HL-60 (cell line): ENCODE measurements around the gene SNAI1.

Source experiments
- CTCF ChIP-seq: IDR thresholded peaks from one replicate; pipeline ENCODE4 v1.5.1; 2011; ENCODE audit warnings: low read length, control low read depth, inconsistent platforms; ENCODE audit not compliant: insufficient read depth
- POLR2AphosphoS5 ChIP-seq: IDR thresholded peaks from 2 replicates; pipeline ENCODE4 v1.6.1; 2012; ENCODE audit warnings: low read depth
- TF ChIP-seq, protein P1 (sequence below): IDR thresholded peaks from 2 replicates; pipeline ENCODE4 v1.6.1; 2012; ENCODE audit warnings: low read depth; ENCODE audit not compliant: insufficient replicate concordance

DNA sequence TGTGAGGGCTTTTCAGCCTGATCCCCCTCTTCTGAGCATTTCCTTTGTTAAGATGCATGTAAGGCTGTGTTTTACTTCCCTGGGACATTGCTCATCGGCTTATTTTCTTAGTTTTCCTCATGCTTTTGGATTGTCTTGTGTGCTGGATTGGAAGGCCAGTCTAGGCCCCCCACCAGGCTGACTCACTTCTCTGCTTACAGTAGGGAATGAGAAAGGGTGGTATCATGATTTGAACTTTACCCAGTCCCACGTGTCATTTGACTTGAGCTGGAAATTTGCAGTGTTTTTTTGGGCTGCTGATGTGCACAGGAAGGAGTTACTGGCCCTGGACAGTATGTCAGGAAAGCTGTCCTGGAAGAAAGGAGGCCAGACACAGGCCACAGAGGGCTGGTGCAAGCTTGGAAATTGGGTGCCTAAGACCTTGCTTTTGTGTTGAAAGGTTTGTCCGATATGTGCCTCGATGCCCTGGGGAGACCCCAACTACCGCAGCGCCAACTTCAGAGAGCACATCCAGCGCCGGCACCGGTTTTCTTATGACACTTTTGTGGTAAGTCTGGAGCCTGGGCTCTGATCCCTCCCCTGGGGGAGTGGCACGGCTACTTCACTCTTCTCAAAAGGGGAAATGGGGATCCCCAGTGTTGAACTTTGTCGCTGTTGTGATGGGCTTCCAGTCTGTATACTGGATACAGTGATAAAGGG lies 33.8 kb upstream of the SNAI1 start:
- TF ChIP-seq CTCF (no peak), POLR2AphosphoS5 (no peak)
- TF ChIP-seq, protein P1, sequence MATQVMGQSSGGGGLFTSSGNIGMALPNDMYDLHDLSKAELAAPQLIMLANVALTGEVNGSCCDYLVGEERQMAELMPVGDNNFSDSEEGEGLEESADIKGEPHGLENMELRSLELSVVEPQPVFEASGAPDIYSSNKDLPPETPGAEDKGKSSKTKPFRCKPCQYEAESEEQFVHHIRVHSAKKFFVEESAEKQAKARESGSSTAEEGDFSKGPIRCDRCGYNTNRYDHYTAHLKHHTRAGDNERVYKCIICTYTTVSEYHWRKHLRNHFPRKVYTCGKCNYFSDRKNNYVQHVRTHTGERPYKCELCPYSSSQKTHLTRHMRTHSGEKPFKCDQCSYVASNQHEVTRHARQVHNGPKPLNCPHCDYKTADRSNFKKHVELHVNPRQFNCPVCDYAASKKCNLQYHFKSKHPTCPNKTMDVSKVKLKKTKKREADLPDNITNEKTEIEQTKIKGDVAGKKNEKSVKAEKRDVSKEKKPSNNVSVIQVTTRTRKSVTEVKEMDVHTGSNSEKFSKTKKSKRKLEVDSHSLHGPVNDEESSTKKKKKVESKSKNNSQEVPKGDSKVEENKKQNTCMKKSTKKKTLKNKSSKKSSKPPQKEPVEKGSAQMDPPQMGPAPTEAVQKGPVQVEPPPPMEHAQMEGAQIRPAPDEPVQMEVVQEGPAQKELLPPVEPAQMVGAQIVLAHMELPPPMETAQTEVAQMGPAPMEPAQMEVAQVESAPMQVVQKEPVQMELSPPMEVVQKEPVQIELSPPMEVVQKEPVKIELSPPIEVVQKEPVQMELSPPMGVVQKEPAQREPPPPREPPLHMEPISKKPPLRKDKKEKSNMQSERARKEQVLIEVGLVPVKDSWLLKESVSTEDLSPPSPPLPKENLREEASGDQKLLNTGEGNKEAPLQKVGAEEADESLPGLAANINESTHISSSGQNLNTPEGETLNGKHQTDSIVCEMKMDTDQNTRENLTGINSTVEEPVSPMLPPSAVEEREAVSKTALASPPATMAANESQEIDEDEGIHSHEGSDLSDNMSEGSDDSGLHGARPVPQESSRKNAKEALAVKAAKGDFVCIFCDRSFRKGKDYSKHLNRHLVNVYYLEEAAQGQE = no peak
